ENCODE results near the gene EML5.
A peak's percentile ranks its signal among the peaks of the same experiment; 100 is the strongest.

The EML5 gene

GRCh38 chr14:88639221-88639620 is 153.5 kb downstream of the EML5 start:
- no peak for TF ChIP-seq CTCF (IDR thresholded peaks at IDR 0.05; ENCODE audit: borderline replicate concordance, control extremely low read depth, extremely low read depth, insufficient read depth, missing control alignments)
- DNase-seq (ENCODE audit: low spot score), result no peak
- in situ Hi-C loops (cut with MboI; ENCODE audit: low sequenced_read_pairs, unreplicated experiment), result no loop called here

- in situ Hi-C loops (cut with MboI; ENCODE audit: low sequenced_read_pairs, unreplicated experiment), result no loop called here
- no peak for TF ChIP-seq CTCF (IDR thresholded peaks at IDR 0.05; ENCODE audit: borderline replicate concordance, control extremely low read depth, extremely low read depth, insufficient read depth, missing control alignments)
- DNase-seq (ENCODE audit: low spot score), result no peak
These were observed 160.2 kb downstream of the EML5 start for GRCh38 chr14:88632512-88632911.

- DNase-seq (ENCODE audit: low spot score), result no peak
- in situ Hi-C loops (cut with MboI; ENCODE audit: low sequenced_read_pairs, unreplicated experiment), result no loop called here
- TF ChIP-seq CTCF (IDR thresholded peaks at IDR 0.05; ENCODE audit: borderline replicate concordance, control extremely low read depth, extremely low read depth, insufficient read depth, missing control alignments), result no peak
These were observed 161.7 kb downstream of the EML5 start for GRCh38 chr14:88631091-88631490.

- in situ Hi-C loops (cut with MboI; ENCODE audit: low sequenced_read_pairs, unreplicated experiment), result no loop called here
- no peak for TF ChIP-seq CTCF (IDR thresholded peaks at IDR 0.05; ENCODE audit: borderline replicate concordance, control extremely low read depth, extremely low read depth, insufficient read depth, missing control alignments)
- peak; percentile 12 for DNase-seq (ENCODE audit: low spot score)
These were observed 162.2 kb downstream of the EML5 start for GRCh38 chr14:88630565-88630964.

- DNase-seq (ENCODE audit: low spot score), result no peak
- in situ Hi-C loops (cut with MboI; ENCODE audit: low sequenced_read_pairs, unreplicated experiment), result no loop called here
- TF ChIP-seq CTCF (IDR thresholded peaks at IDR 0.05; ENCODE audit: borderline replicate concordance, control extremely low read depth, extremely low read depth, insufficient read depth, missing control alignments), result no peak
These were observed 164.3 kb downstream of the EML5 start for GRCh38 chr14:88628462-88628861.

DNA sequence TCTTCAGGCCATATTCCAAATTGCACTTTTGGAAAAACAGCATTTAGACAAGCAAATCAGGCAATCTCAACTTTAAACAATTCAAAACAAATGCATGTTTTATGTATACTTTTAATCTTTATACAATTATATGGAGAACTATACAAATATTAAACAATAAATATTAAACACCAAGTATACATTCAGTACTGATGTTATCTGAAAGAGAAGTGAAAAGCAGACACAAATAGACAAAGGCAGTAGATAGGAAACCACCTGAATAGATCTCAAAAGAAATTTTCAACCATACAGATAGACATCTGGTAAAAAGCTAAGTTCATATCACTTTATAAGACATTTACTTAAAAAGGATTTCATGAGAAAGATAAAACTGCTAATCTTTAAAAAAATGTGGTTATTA is 164.7 kb downstream of the EML5 start:
- TF ChIP-seq CTCF (IDR thresholded peaks at IDR 0.05; ENCODE audit: borderline replicate concordance, control extremely low read depth, extremely low read depth, insufficient read depth, missing control alignments), result no peak
- in situ Hi-C loops (cut with MboI; ENCODE audit: low sequenced_read_pairs, unreplicated experiment), result no loop called here
- no peak for DNase-seq (ENCODE audit: low spot score)

GRCh38 chr14:88625671-88626070 is 167.1 kb downstream of the EML5 start:
- DNase-seq (ENCODE audit: low spot score), result no peak
- TF ChIP-seq CTCF (IDR thresholded peaks at IDR 0.05; ENCODE audit: borderline replicate concordance, control extremely low read depth, extremely low read depth, insufficient read depth, missing control alignments), result no peak
- in situ Hi-C loops (cut with MboI; ENCODE audit: low sequenced_read_pairs, unreplicated experiment), result no loop called here
